ENCODE data around the gene ADAMTS2.

GRCh38 chr5:179342577-179342976 lies 2.7 kb downstream of the ADAMTS2 start:
- TF ChIP-seq CTCF (conservative IDR thresholded peaks at IDR 0.05; ENCODE audit: low read depth, low read length) = no peak
- TF ChIP-seq EZH2 (IDR thresholded peaks at IDR 0.05; ENCODE audit: low read length, unreplicated experiment) = no peak
- no peak for TF ChIP-seq EZH2phosphoT487 (IDR thresholded peaks at IDR 0.05; ENCODE audit: borderline replicate concordance, low read length)
